KMS-11 (cell line): Measurements from ENCODE around the gene FOS.

ENCODE experiments used
- H2AFZ ChIP-seq: fragments of 200-600 bp; sonication (generic); 2 replicates; pipeline ENCODE4 v1.6.1; 2016; ENCODE audit warnings: antibody characterized with exemption, mixed run types, low read depth
- H3K27ac ChIP-seq: fragments of 200-600 bp; sonication (generic); 2 replicates; pipeline ENCODE4 v1.6.1; 2016; ENCODE audit warnings: mild to moderate bottlenecking, mixed run types
- H3K27me3 ChIP-seq: fragments of 200-600 bp; sonication (generic); 2 replicates; pipeline ENCODE4 v1.6.1; 2017; ENCODE audit warnings: mild to moderate bottlenecking, low read depth, mixed run types, moderate library complexity; ENCODE audit not compliant: insufficient read depth
- H3K36me3 ChIP-seq: fragments of 200-600 bp; sonication (generic); 2 replicates; pipeline ENCODE4 v1.6.1; 2017; ENCODE audit warnings: mild to moderate bottlenecking, mixed run types; ENCODE audit not compliant: insufficient read depth
- H3K4me1 ChIP-seq: fragments of 200-600 bp; sonication (generic); 2 replicates; pipeline ENCODE4 v1.6.1; 2016; ENCODE audit warnings: mild to moderate bottlenecking, low read depth, mixed run types; ENCODE audit not compliant: poor library complexity, severe bottlenecking
- H3K4me2 ChIP-seq: fragments of 200-600 bp; sonication (generic); 2 replicates; pipeline ENCODE4 v1.7.0; 2016; ENCODE audit warnings: mild to moderate bottlenecking, mixed run types
- H3K4me3 ChIP-seq: fragments of 200-600 bp; sonication (generic); IDR thresholded peaks from 2 replicates; pipeline ENCODE4 v1.6.1; 2017; ENCODE audit warnings: low read depth, low read length, mixed read lengths; ENCODE audit not compliant: insufficient read depth
- H3K79me2 ChIP-seq: fragments of 200-600 bp; sonication (generic); 2 replicates; pipeline ENCODE4 v1.6.1; 2016; ENCODE audit warnings: low read depth, mixed run types; ENCODE audit not compliant: insufficient read depth
- H3K9ac ChIP-seq: fragments of 200-600 bp; sonication (generic); 2 replicates; pipeline ENCODE4 v1.6.1; 2016; ENCODE audit warnings: mild to moderate bottlenecking, mixed run types
- H4K20me1 ChIP-seq: fragments of 200-600 bp; sonication (generic); 2 replicates; pipeline ENCODE4 v1.6.1; 2016; ENCODE audit warnings: mild to moderate bottlenecking, mixed run types; ENCODE audit not compliant: insufficient read depth
- TF ChIP-seq, protein P1 (sequence below): fragments of 200-600 bp; sonication (generic); conservative IDR thresholded peaks from 2 replicates; pipeline ENCODE4 v1.6.1; 2017; ENCODE audit warnings: low read depth, mild to moderate bottlenecking, antibody characterized with exemption, low read length, moderate library complexity, mixed read lengths

The FOS gene

DNA sequence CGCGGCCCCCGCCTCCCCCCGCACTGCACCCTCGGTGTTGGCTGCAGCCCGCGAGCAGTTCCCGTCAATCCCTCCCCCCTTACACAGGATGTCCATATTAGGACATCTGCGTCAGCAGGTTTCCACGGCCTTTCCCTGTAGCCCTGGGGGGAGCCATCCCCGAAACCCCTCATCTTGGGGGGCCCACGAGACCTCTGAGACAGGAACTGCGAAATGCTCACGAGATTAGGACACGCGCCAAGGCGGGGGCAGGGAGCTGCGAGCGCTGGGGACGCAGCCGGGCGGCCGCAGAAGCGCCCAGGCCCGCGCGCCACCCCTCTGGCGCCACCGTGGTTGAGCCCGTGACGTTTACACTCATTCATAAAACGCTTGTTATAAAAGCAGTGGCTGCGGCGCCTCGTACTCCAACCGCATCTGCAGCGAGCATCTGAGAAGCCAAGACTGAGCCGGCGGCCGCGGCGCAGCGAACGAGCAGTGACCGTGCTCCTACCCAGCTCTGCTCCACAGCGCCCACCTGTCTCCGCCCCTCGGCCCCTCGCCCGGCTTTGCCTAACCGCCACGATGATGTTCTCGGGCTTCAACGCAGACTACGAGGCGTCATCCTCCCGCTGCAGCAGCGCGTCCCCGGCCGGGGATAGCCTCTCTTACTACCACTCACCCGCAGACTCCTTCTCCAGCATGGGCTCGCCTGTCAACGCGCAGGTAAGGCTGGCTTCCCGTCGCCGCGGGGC lies at the start of gene FOS:
Gene FOS (plus strand): TSS at position 407 of the 731 bp plus-strand sequence. CDS start 155 bp downstream, at position 562.
- Histone ChIP-seq H3K36me3 (no peaks in the 10 kb centered on the region), H3K9ac (peak within 1 kb of the TSS; percentile 92), H3K4me1 (peaks cover 7% of the 10 kb centered on the region), H4K20me1 (no peaks in the 10 kb centered on the region), H3K4me2 (peak within 1 kb of the TSS; percentile 97), H3K27ac (peak within 1 kb of the TSS; percentile 90), H2AFZ (peak within 1 kb of the TSS; percentile 86), H3K27me3 (peaks cover 4% of the 10 kb centered on the region; the same call in 1 of the 2 replicates), H3K4me3 (no peak within 1 kb of the TSS), H3K79me2 (no peaks in the 10 kb centered on the region)
- TF ChIP-seq, protein P1, sequence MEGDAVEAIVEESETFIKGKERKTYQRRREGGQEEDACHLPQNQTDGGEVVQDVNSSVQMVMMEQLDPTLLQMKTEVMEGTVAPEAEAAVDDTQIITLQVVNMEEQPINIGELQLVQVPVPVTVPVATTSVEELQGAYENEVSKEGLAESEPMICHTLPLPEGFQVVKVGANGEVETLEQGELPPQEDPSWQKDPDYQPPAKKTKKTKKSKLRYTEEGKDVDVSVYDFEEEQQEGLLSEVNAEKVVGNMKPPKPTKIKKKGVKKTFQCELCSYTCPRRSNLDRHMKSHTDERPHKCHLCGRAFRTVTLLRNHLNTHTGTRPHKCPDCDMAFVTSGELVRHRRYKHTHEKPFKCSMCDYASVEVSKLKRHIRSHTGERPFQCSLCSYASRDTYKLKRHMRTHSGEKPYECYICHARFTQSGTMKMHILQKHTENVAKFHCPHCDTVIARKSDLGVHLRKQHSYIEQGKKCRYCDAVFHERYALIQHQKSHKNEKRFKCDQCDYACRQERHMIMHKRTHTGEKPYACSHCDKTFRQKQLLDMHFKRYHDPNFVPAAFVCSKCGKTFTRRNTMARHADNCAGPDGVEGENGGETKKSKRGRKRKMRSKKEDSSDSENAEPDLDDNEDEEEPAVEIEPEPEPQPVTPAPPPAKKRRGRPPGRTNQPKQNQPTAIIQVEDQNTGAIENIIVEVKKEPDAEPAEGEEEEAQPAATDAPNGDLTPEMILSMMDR: no peak

DNA sequence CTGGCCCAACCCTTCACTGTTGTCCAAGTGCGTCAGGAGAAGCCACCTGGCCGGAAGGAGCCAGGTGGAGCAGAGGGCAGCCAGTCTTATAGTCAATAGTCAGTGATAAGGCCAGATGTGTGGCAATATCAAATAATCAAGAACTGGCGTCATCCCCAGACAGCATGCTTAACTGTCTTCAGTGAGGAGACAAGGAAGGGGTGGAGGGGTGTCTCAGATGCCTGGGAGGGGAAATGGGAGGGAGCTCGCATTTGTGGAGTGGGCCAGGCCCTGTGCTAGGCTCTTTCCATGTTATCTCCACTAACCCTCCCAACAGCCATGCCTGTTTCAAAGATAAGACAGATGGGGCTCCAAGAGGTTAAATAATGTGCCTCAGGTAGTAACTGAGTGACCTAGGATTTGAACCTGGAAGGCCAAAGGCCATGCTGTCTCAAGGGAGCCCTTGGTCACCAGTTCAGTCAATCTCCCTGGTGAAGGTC lies 48.9 kb upstream of the FOS start:
- Histone ChIP-seq H3K27me3 (no peaks in the 10 kb centered on the region), H3K36me3 (no peaks in the 10 kb centered on the region), H3K79me2 (no peaks in the 10 kb centered on the region), H3K4me3 (no peak overlapping the region), H3K4me1 (peaks cover 51% of the 10 kb centered on the region), H2AFZ (peak overlapping the region; percentile 49; the same call in 1 of the 2 replicates), H3K27ac (no peak overlapping the region), H3K9ac (no peak overlapping the region), H3K4me2 (peak overlapping the region; percentile 41), H4K20me1 (no peaks in the 10 kb centered on the region)
- TF ChIP-seq, protein P1: no peak

DNA sequence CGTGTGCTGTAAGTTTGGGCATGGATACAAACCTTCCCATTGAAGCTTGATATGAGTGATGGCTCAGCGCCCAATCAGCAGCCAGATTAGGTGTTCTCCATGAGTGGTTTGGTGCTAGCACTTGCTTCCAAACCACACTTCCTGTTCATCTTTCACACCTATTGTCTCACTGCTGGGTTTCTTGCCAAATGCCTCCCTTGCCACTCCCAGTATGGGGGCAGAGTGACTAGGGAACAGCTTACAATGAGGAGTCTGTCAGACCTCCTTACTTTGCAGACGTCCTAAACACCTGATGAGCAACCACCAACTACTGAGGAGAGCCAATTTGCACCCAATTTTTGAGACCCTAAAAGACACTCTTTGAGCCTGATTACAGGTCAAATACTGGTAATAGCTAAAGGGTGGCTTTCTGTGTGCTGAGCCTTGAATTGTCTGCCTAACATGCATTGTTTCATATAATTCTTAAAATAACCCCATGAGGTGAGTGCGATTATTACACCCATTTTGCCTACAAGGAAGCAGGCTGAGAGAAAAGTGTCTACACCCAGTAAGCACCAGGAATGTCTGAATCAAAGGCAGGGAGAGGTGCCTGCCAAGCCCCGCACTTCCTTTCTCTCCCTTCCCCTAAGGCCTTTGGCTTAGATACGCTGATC lies 48.4 kb upstream of the FOS start:
- no peaks in the 10 kb centered on the region for H3K27me3 ChIP-seq
- peak overlapping the region; percentile 49; the same call in 1 of the 2 replicates for H2AFZ ChIP-seq
- H3K27ac ChIP-seq: peak overlapping the region; percentile 31
- peak overlapping the region; percentile 41 for H3K4me2 ChIP-seq
- H3K4me1 ChIP-seq: peaks cover 51% of the 10 kb centered on the region
- no peaks in the 10 kb centered on the region for H4K20me1 ChIP-seq
- no peaks in the 10 kb centered on the region for H3K36me3 ChIP-seq
- H3K79me2 ChIP-seq: no peaks in the 10 kb centered on the region
- no peak overlapping the region for H3K9ac ChIP-seq
- TF ChIP-seq, protein P1: peak; percentile 49
- H3K4me3 ChIP-seq: no peak overlapping the region

DNA sequence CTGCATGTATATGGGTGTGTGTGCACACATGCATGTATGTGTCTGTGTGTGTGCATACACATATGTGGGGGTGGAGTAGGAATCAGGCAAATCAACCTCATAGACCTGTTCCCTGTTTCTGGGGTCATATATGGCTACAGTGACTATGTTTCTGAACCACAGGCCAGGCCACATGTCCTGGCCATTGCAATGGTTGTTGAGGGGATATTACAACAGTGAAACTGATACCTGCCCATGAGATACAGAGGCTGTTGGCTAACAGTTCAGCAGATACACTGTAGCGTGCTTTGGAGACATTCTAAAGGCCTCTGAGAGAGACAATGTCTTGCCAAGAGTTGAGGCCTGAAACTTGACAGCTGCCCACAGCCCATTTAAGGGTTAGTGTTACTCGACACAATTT lies 47.3 kb upstream of the FOS start:
- Histone ChIP-seq H3K4me2 (peak overlapping the region; percentile 41), H3K27me3 (no peaks in the 10 kb centered on the region), H3K79me2 (no peaks in the 10 kb centered on the region), H4K20me1 (no peaks in the 10 kb centered on the region), H3K9ac (no peak overlapping the region), H3K36me3 (no peaks in the 10 kb centered on the region), H2AFZ (no peak overlapping the region), H3K27ac (no peak overlapping the region), H3K4me1 (peaks cover 51% of the 10 kb centered on the region), H3K4me3 (no peak overlapping the region)
- TF ChIP-seq, protein P1: no peak
